ENCODE measurements around the gene NEK7.
"Not testable (repeated sequence)": the region's sequence is repeated elsewhere in the genome, so short reads cannot be mapped to it uniquely, and the experiment has no call there.

NEK7 gene

DNA sequence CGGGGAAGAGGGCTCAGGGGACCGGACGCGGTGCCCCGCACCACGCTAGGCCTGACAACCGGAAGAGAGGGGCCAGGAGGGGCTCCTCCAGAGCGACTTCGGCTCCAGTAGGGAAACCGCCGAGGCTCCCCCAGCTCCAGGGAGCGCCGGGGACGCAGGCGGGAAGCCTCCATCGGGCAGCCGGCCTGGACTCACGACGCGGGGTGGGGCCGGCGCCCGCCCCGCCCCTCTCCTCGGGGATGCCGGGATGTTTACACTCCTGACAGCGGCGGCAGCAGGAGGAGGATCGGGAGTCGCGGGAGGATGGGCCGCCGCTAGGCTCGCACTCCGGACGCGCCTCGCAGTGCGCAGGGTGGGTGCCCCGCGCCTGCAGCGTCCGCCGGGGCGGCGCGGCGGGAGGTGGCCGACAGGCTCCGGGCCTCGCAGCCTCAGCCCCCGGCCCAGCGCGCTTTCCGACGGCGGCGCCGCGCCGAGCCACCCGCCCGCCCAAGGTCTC, at the start of gene NEK7:
Gene NEK7 (plus strand): TSS at position 254 of the 496 bp plus-strand sequence. CDS start 75,583 bp downstream, outside the sequence.
- DNase-seq, result peak; percentile 71

GRCh38 chr1:198107091-198107501, 49.7 kb upstream of the NEK7 start:
- DNase-seq, result peak; percentile 21

- no peak for DNase-seq
Measured at GRCh38 chr1:198108636-198109370, 48.0 kb upstream of the NEK7 start.

DNA sequence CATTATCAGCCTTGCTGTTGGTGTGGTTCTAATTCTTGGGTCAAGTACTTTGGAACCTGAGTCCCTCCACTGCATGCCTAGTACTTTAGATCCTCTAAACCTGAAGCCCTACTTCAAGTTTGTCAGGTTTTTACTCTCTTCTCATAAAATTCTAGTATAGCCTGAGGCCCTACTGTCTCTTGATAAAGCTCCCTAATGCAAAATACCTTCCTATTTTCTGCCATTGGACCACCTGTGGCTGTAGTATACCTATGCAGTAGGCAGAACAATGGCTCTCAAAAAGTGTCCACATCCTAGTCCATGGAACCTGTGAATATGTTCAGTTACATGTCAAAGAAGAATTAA, 47.5 kb upstream of the NEK7 start:
- no peak for DNase-seq

DNA sequence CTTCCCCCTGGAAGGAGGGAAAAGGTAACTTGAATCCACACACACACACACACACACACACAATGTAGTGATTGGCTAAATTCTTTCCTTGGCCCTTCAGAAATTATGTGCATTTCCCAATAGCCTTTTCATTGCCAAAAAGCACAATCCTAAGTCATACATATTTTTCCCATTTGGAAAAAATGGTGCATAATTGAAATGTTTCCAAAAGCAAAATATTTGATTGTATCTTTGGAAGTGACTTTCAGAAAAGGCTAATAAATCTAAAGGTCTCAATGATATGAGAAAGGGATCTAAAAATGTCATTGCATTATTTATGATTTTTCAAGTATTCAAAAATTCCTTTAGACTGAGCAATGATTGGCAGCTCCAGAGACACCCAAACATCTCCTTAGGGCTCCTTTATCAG, 43.5 kb upstream of the NEK7 start:
- no peak for DNase-seq

- DNase-seq, result no peak
Measured at GRCh38 chr1:198116069-198116468, 40.7 kb upstream of the NEK7 start.

- DNase-seq, result no peak
Measured at GRCh38 chr1:198116469-198116868, 40.3 kb upstream of the NEK7 start.

- no peak for DNase-seq
Measured at GRCh38 chr1:198117267-198117666, 39.5 kb upstream of the NEK7 start.

DNA sequence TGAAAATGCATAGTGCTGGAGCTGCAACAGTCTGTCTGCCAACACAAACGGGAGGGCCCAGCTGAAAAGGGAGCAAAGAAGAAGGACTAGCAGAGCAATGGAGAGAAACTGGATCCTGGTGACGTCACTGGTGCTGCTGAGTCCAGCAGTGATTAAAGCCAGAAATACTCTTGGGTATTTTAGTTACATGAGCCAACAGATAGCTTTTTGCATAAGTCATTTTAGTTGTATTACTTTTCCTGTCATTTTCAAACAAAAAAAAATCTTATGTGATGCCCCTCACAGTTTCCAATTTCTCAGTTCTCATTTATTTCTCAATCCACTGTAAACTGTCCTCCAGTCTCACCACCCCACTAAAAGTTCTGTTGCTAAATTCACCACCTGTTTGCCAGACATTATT, 38.7 kb upstream of the NEK7 start:
- no peak for DNase-seq

DNA sequence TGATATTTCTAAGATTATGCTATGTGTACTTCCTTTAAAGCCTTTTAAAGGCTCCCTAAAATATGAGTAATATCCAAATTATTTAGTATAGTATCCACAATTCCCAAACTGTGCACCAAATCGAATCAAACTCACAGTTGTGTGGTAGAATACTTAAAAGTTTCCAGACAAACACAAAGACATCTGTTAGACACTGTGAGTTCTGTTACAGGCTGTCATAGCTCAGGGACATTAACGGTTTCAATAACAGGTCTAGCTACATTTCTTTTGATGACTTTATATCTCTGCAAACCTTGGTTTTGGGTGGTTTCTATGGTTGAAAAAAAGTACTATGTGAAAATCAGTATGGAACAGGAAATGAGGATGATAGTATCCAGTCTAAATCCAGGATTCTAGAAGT, 36.9 kb upstream of the NEK7 start:
- no peak for DNase-seq

DNA sequence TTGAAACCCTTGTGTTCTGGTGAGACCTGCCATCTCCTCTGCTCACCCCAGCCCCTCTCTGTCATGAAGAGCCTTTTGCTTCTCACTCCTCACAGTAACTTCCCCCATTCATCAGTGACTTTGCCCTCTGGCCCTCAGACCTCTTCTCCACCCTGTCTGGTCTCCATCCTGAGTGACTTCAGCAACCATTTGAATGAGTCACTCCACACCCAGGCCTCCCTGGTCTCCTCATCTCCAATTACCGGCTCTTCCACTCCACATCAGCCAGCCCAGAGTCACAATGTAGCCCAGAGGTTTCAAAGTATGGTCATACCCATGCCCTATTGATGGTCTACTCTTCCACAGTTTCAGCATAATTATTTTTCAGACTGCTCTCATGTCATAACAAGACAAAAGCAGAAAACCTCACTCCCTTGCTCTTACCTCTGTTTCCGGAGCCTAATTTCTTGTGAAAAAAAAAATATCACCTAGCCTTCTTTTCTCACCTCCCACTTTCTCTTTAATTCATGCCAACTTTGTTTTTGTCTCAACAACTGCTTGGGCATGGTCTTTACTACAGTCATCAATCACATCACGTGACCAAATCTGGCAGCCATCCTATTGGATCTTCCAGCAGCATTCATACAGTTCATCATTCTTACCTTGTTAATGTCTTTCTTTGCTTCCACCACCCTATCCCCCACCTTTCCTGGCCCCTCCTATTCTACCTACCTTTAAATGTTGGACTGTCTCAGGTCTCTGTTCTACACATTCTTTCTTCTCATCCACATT, 35.6 kb upstream of the NEK7 start:
- peak; percentile 26 for DNase-seq

DNA sequence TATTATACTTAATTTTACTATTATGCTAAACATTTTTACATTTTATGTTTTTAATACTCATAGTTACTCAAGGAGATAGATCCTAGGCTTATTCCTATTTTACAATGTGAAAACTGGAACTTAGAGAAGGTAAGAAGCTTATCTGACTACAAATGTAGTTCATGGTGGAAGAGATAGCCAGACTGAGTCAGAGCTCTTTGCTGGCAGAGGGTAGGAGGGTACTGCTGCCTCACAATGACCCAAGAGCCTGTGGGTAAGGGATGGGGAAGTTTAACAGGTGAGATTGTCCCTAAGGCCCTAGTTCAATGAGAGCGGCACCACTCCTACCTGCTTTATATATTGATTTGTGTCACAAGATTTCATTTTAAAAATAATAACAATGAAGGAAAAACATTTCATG, 34.1 kb upstream of the NEK7 start:
- DNase-seq, result no peak

DNA sequence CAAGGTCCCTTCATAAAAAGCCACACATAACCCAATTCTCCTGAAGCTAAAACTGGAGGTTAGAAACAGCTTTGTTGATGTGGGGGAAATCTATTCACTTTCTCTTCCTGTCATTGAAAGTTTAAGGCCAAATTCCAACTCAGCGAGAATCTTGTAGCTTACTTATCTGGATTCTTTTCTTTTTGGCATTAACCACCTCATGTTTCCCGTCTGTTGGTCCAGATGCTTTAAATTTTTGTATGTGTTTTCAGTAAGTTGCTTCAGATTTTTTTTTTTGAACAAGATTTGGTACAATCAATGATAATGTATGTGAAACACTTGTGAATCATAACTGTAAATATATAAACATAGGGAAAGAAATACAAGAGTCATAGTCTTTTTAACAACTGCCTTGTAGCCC, 33.7 kb upstream of the NEK7 start:
- DNase-seq, result no peak

DNA sequence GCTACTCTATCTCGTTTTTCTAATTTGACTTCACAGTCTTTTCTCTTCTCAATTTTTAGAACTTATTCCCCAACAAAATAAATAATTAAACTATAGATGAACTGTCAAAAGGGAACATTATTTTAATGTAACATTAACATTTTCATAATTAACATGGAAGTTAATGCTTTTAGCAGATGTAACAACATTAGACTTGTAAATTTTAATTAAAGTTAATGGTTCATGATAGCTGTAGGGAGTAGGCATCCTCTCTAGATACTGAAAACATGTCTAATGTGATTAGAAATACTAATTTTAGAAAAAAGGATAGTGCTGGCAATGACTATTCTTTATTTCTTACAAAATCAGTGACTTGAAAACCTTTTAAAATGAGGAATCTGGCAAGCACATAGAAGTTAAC, 32.1 kb upstream of the NEK7 start:
- no peak for DNase-seq

GRCh38 chr1:198125995-198126735, 30.6 kb upstream of the NEK7 start:
- no peak for DNase-seq

DNA sequence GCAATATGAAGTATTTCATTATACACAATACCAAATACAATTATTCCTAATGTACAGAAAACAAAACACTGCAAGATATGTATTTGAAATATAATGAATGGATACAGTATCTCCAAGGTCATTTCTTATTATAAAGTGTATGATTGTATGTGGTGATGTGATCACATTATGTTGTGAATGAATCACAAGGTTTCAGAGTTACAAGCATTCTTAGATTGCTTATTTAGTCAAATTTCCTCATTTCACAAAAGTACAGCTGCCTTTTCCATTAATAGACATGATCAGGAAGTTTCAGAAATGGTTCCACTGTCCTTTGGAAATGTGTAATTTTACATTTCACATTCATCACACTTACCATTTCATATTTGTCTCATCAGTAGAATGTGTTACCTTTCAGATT, 28.3 kb upstream of the NEK7 start:
- no peak for DNase-seq

- not testable (repeated sequence) for DNase-seq
Measured at GRCh38 chr1:198130053-198130452, 26.7 kb upstream of the NEK7 start.

GRCh38 chr1:198132060-198132781, 24.6 kb upstream of the NEK7 start:
- no peak for DNase-seq

DNA sequence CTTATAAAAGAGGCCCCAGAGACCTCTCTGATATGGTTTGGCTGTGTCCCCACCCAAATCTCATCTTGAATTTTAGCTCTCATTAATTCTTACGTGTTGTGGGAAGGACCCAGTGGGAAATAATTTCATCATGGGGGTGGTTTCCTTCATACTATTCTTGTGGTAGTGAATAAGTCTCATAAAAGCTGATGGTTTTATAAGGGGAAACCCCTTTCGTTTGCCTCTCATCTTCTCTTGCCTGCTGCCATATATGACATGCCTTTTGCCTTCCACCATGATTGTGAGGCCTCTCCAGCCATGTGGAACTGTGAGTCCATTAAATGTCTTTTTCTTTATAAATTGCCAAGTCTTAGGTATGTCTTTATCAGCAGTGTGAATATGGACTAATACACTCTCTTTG, 22.5 kb upstream of the NEK7 start:
- DNase-seq, result no peak

GRCh38 chr1:198135366-198135765, 21.4 kb upstream of the NEK7 start:
- no peak for DNase-seq

DNA sequence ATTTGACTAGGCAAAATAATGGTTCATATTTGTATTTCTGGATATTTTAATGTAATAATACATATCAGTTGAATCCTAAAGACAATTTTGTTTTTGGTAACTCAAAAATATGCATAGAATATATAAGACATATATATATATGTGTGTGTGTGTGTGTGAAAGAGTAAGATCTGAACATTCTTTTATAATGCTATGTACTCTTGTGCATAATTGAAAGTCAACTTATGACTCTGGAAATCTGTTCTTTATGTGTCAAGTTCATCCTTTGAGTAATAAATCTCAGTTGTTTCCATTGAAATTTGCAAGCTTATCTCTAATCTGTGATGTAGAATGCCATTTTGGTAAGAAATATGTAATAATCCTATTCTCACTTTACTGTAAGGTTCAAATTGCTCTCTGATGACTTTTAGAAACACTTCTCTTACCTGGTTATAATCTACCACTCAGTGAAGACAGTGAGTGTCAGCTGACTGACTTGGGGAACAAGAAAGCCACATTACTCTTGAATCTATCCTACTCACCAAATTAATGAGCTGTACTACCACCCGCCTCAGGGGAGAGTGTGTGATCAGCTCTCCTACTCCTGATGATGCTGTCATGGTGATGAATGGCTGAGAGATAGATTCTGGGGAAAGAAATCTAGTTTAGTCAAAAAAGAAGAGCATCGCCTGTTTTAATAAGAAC, 15.0 kb upstream of the NEK7 start:
- no peak for DNase-seq

DNA sequence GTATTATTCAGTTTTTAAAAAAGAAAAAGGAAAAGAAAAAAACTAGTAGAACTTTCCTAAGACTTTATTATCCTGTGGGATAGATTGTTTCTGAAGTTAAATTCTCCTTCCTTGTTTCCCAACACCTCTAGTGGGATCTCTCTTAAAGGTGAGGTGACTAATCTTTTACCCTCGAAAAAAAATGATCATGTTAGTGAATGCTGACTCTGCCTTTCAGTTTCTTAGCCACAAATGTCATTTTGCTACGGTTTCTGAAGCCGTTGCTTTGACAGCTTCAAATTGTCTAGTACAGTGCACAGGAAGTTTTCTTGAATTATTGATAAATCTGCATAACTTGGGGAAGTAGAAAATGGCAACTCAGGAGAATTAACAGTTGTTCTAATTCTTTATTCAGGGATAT, 13.0 kb upstream of the NEK7 start:
- no peak for DNase-seq

Data from T1000 (cell line).